CD14-positive monocyte (primary cell): ENCODE measurements around the gene RAPGEF5. TPM values are rescaled to one million over a fixed set of nuclear protein-coding genes. Genes with fewer than 3 reads are reported as not detected.

Source experiments
- DNase-seq, 3 donors: peaks; one replicate each; pipeline ENCODE4 v3.0.0-alpha.2; 2011 to 2022
- H2AFZ ChIP-seq: 2 replicates; pipeline ENCODE4 v1.6.0; 2012; ENCODE audit warnings: mild to moderate bottlenecking, low read depth, low read length, inconsistent platforms; ENCODE audit not compliant: insufficient read depth, poor library complexity, severe bottlenecking
- H3K27ac ChIP-seq, 2 donors: 1 replicate in 1 of 2; 2 replicates in 1 of 2; pipeline ENCODE4 v1.5.1; 2012 to 2013; ENCODE audit warnings: low read length in 2 of 2, control low read depth in 1 of 2, inconsistent platforms in 1 of 2, low read depth in 1 of 2, mild to moderate bottlenecking in 1 of 2
- H3K27me3 ChIP-seq, 2 donors: one replicate each; pipeline versions ENCODE4 v1.6.0 to v1.6.1; 2011 to 2013; ENCODE audit warnings: low read length in 2 of 2; ENCODE audit not compliant: control insufficient read depth in 2 of 2, insufficient read depth in 2 of 2
- H3K36me3 ChIP-seq, 2 donors: replicated peaks in 1 of 2; 1 replicate in 1 of 2; 2 replicates in 1 of 2; pipeline versions ENCODE4 v1.5.1 to v1.6.1; 2012 to 2013; ENCODE audit warnings: low read length in 2 of 2, control low read depth in 1 of 2, inconsistent platforms in 1 of 2, mild to moderate bottlenecking in 1 of 2; ENCODE audit not compliant: insufficient read depth in 2 of 2, control insufficient read depth in 1 of 2
- H3K4me1 ChIP-seq, 2 donors: 1 replicate in 1 of 2; 2 replicates in 1 of 2; pipeline versions ENCODE4 v1.5.1 to v1.6.1; 2012 to 2013; ENCODE audit warnings: low read length in 2 of 2, control low read depth in 1 of 2, inconsistent platforms in 1 of 2, mild to moderate bottlenecking in 1 of 2, moderate library complexity in 1 of 2; ENCODE audit not compliant: insufficient read depth in 2 of 2, control insufficient read depth in 1 of 2
- H3K4me2 ChIP-seq: replicated peaks from 2 replicates; pipeline ENCODE3; 2012; ENCODE audit warnings: low read length, moderate library complexity, mild to moderate bottlenecking; ENCODE audit not compliant: poor library complexity, severe bottlenecking; ENCODE audit errors: extremely low read depth
- H3K4me3 ChIP-seq, 3 experiments: fragments of 200-600 bp in 1 of 3; sonication (generic) in 1 of 3; replicated peaks in 1 of 3; 1 replicate in 2 of 3; 2 replicates in 1 of 3; pipeline ENCODE4 v1.5.1; 2011 to 2013; ENCODE audit warnings: low read length in 3 of 3, mild to moderate bottlenecking in 3 of 3, control low read depth in 2 of 3, low read depth in 2 of 3, inconsistent platforms in 1 of 3, moderate library complexity in 1 of 3
- H3K79me2 ChIP-seq: 2 replicates; pipeline ENCODE4 v1.6.0; 2012; ENCODE audit warnings: mild to moderate bottlenecking, control low read depth, inconsistent platforms, low read length, moderate library complexity; ENCODE audit not compliant: insufficient read depth
- H3K9ac ChIP-seq: 2 replicates; pipeline ENCODE4 v1.6.0; 2017; ENCODE audit warnings: low read length, mild to moderate bottlenecking; ENCODE audit not compliant: insufficient read depth, poor library complexity, severe bottlenecking
- H3K9me3 ChIP-seq, 2 donors: replicated peaks in 1 of 2; 1 replicate in 1 of 2; 2 replicates in 1 of 2; pipeline versions ENCODE4 v1.5.1 to v1.6.1; 2012 to 2013; ENCODE audit warnings: low read length in 2 of 2, control low read depth in 1 of 2; ENCODE audit not compliant: control insufficient read depth in 1 of 2, insufficient read depth in 1 of 2
- H4K20me1 ChIP-seq: 2 replicates; pipeline ENCODE4 v1.6.0; 2012; ENCODE audit warnings: mild to moderate bottlenecking, low read length, control low read depth, moderate library complexity; ENCODE audit not compliant: insufficient read depth
- H3K27ac Mint-ChIP-seq, 7 donors: one replicate each; pipeline ENCODE4 v1.8.0; 2020; ENCODE audit warnings: mild to moderate bottlenecking in 7 of 7, mixed read lengths in 7 of 7, moderate library complexity in 6 of 7, inconsistent platforms in 2 of 7
- H3K27me3 Mint-ChIP-seq, 3 donors: one replicate each; pipeline ENCODE4 v1.8.0; 2021 to 2022; ENCODE audit warnings: low read depth in 3 of 3, mild to moderate bottlenecking in 3 of 3, mixed read lengths in 3 of 3, moderate library complexity in 3 of 3, inconsistent platforms in 1 of 3
- H3K36me3 Mint-ChIP-seq, 2 donors: one replicate each; pipeline ENCODE4 v1.8.0; 2020; ENCODE audit warnings: mixed read lengths in 2 of 2, inconsistent platforms in 1 of 2, mild to moderate bottlenecking in 1 of 2
- H3K4me1 Mint-ChIP-seq: one replicate; pipeline ENCODE4 v1.8.0; 2020; ENCODE audit warnings: mild to moderate bottlenecking, mixed read lengths
- H3K4me3 Mint-ChIP-seq, 2 donors: one replicate each; pipeline ENCODE4 v1.8.0; 2020; ENCODE audit warnings: mild to moderate bottlenecking in 2 of 2, mixed read lengths in 2 of 2, moderate library complexity in 1 of 2
- H3K9me3 Mint-ChIP-seq, 7 donors: one replicate each; pipeline ENCODE4 v1.8.0; 2020 to 2022; ENCODE audit warnings: mixed read lengths in 7 of 7, mild to moderate bottlenecking in 6 of 7, moderate library complexity in 6 of 7, inconsistent platforms in 2 of 7
- CTCF ChIP-seq: fragments of 200-600 bp; IDR thresholded peaks from one replicate; pipeline ENCODE4 v1.8.0; 2022; ENCODE audit warnings: antibody characterized with exemption, mild to moderate bottlenecking
- WGBS: methylation state at CpG from one replicate; pipeline ENCODE4 v1.1.5; 2013; ENCODE audit warnings: missing lambda C conversion rate; ENCODE audit not compliant: insufficient coverage; 5-methylcytosine and 5-hydroxymethylcytosine counted together
- intact Hi-C, 2 donors: fragments of 100-400 bp; cut with micrococcal nuclease; formaldehyde crosslinking; loops; one replicate each; pipeline versions ENCODE4 v1.15.0 to v1.15.1; 2023
- polyA plus RNA-seq, 3 donors: library from polyadenylated mRNA; depleted of rRNA in 1 of 3; unstranded in 2 of 3; stranded (reverse) in 1 of 3; fragments of 300-500 nt in 2 of 3; fragments of >200 nt in 1 of 3; fragmentation: Illumina TruSeq in 2 of 3; gene quantifications; 1 replicate in 2 of 3; 2 replicates in 1 of 3; pipeline ENCODE4 v1.2.3, GENCODE V29; 2012 to 2021

The RAPGEF5 gene
- polyA plus RNA-seq, 3 donors, result not detected

DNA sequence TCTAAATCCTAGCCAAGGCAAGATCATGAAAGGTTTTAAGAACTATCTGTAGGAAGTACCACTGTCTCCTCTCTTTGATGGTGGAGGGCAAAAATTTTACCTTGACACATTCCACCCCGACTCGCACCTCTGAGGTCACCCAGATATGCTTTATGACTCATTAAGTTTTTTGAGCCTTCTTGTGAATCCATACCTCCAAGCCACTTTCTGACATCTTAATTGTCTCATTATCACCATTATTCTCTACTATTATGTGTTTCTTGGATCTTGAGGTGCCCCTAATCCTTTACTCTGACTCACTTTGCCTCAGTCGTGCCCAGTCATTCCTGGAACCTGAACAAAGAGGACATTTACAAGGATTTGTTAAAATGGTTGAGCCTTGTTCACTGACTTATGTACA is 146.6 kb downstream of the RAPGEF5 start:
- no peak overlapping the region for H3K4me2 ChIP-seq
- H3K4me1 Mint-ChIP-seq, result peaks cover 6% of the 10 kb centered on the region
- H3K9ac ChIP-seq, result no peak overlapping the region
- H3K27ac Mint-ChIP-seq, result no peak overlapping the region
- intact Hi-C loops, result no loop called here
- no peaks in the 10 kb centered on the region for H3K36me3 Mint-ChIP-seq
- peaks cover 3 to 5% of the 10 kb centered on the region in 2 donors for H3K4me1 ChIP-seq
- peaks cover 0 to 3% (median 0%) of the 10 kb centered on the region in 3 donors for H3K27me3 Mint-ChIP-seq
- no peaks in the 10 kb centered on the region for H3K27me3 ChIP-seq
- H2AFZ ChIP-seq, result no peak overlapping the region
- H3K9me3 ChIP-seq, result no peaks in the 10 kb centered on the region
- no peak overlapping the region for H3K27ac ChIP-seq
- no peak for TF ChIP-seq CTCF
- no peaks in the 10 kb centered on the region for H3K9me3 Mint-ChIP-seq
- H3K4me3 Mint-ChIP-seq, result no peak overlapping the region
- no peaks in the 10 kb centered on the region for H4K20me1 ChIP-seq
- no peak overlapping the region for H3K4me3 ChIP-seq
- no CpG with 5 or more reads among the region's 3 CpGs for WGBS
- no peak for DNase-seq
- no peaks in the 10 kb centered on the region for H3K36me3 ChIP-seq
- no peaks in the 10 kb centered on the region for H3K79me2 ChIP-seq

GRCh38 chr7:22208799-22209198 is 148.2 kb downstream of the RAPGEF5 start:
- peaks cover 2% of the 10 kb centered on the region for H3K4me1 Mint-ChIP-seq
- Histone ChIP-seq H4K20me1 (no peaks in the 10 kb centered on the region), H3K9me3 (no peaks in the 10 kb centered on the region), H3K36me3 (no peaks in the 10 kb centered on the region), H2AFZ (no peak overlapping the region), H3K27ac (no peak overlapping the region), H3K4me1 (no peaks in the 10 kb centered on the region), H3K9ac (no peak overlapping the region), H3K79me2 (no peaks in the 10 kb centered on the region), H3K4me3 (no peak overlapping the region), H3K4me2 (no peak overlapping the region), H3K27me3 (no peaks in the 10 kb centered on the region)
- no peak overlapping the region for H3K27ac Mint-ChIP-seq
- no peaks in the 10 kb centered on the region for H3K36me3 Mint-ChIP-seq
- intact Hi-C loops, result no loop called here
- 100% methylated on average over 1 of the region's 2 CpGs for WGBS
- TF ChIP-seq CTCF, result no peak
- no peak overlapping the region for H3K4me3 Mint-ChIP-seq
- no peaks in the 10 kb centered on the region for H3K9me3 Mint-ChIP-seq
- H3K27me3 Mint-ChIP-seq, result peaks cover 0 to 3% (median 0%) of the 10 kb centered on the region in 3 donors
- no peak for DNase-seq
